ENCODE data around the gene NFKBIB.

- TF ChIP-seq POLR2AphosphoS5 (IDR thresholded peaks at IDR 0.05; ENCODE audit: low read depth, low read length) (no peak), SIN3A (IDR thresholded peaks at IDR 0.05; ENCODE audit: borderline replicate concordance, insufficient read depth, low read length) (no peak), TAF1 (IDR thresholded peaks at IDR 0.05; ENCODE audit: borderline replicate concordance, insufficient read depth, low read length) (no peak)
- TF ChIP-seq, protein P1, sequence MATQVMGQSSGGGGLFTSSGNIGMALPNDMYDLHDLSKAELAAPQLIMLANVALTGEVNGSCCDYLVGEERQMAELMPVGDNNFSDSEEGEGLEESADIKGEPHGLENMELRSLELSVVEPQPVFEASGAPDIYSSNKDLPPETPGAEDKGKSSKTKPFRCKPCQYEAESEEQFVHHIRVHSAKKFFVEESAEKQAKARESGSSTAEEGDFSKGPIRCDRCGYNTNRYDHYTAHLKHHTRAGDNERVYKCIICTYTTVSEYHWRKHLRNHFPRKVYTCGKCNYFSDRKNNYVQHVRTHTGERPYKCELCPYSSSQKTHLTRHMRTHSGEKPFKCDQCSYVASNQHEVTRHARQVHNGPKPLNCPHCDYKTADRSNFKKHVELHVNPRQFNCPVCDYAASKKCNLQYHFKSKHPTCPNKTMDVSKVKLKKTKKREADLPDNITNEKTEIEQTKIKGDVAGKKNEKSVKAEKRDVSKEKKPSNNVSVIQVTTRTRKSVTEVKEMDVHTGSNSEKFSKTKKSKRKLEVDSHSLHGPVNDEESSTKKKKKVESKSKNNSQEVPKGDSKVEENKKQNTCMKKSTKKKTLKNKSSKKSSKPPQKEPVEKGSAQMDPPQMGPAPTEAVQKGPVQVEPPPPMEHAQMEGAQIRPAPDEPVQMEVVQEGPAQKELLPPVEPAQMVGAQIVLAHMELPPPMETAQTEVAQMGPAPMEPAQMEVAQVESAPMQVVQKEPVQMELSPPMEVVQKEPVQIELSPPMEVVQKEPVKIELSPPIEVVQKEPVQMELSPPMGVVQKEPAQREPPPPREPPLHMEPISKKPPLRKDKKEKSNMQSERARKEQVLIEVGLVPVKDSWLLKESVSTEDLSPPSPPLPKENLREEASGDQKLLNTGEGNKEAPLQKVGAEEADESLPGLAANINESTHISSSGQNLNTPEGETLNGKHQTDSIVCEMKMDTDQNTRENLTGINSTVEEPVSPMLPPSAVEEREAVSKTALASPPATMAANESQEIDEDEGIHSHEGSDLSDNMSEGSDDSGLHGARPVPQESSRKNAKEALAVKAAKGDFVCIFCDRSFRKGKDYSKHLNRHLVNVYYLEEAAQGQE (IDR thresholded peaks at IDR 0.05; ENCODE audit: insufficient read depth in 1 of 2, low read depth in 2 of 2, low read length in 2 of 2): no peak
Measured at GRCh38 chr19:38918526-38918925, 18.8 kb downstream of the NFKBIB start.
